ENCODE data around the gene CADM1. TPM values are rescaled to one million over a fixed set of nuclear protein-coding genes. Genes with fewer than 3 reads are reported as not detected.

Gene CADM1
- total and polyA plus RNA-seq, 9 of the 15 experiments (the other 6 are each of a cell fraction or from before 2014, with no cell fraction given), result 0.42 TPM; not detected in 8

GRCh38 chr11:115333121-115333520 lies 171.1 kb downstream of the CADM1 start:
- ATAC-seq (no peak), FAIRE-seq (no peak), DNase-seq (ENCODE audit: extremely low read depth in 1 of 4, low spot score in 3 of 4) (no peak)
- H3K4me3 ChIP-seq, result no peak overlapping the region
- intact Hi-C loops (cut with micrococcal nuclease), result loop anchor here (10.0 kb wide), 1 partner anchor 652 kb away; no protein-coding TSS in a partner anchor
- no peaks in the 10 kb centered on the region for H4K20me1 ChIP-seq (replicated peaks; ENCODE audit: control insufficient read depth, insufficient read depth, low read length)
- no peaks in the 10 kb centered on the region for H3K36me3 ChIP-seq (ENCODE audit: control insufficient read depth, insufficient read depth, low read length)
- H3K9me1 ChIP-seq (ENCODE audit: control insufficient read depth, insufficient read depth, low read length), result no peaks in the 10 kb centered on the region
- H3K9ac ChIP-seq (ENCODE audit: insufficient read depth in 1 of 2, low read depth in 2 of 2, low read length in 2 of 2), result no peak overlapping the region
- H3K4me2 ChIP-seq (ENCODE audit: insufficient read depth, low read length), result no peak overlapping the region
- no peak overlapping the region for H3K27ac ChIP-seq (ENCODE audit: extremely low read depth, low read depth, low read length)
- H3K4me1 ChIP-seq (replicated peaks in 1 of 2; ENCODE audit: control insufficient read depth in 2 of 2, insufficient read depth in 2 of 2, low read length in 2 of 2), result no peaks in the 10 kb centered on the region
- ChIA-PET POLR2A (interaction anchor here (0.6 kb wide), 1 partner anchor 12 kb away, joined by 3 read pairs; no protein-coding TSS in a partner anchor), CTCF (ENCODE audit: low intra/inter-chr PET ratio) (interaction anchor here (0.7 kb wide), 1 partner anchor 9 kb away, joined by 3 read pairs; no protein-coding TSS in a partner anchor)
- H3K27me3 ChIP-seq (ENCODE audit: control insufficient read depth in 2 of 2, insufficient read depth in 2 of 2, low read length in 2 of 2), result no peaks in the 10 kb centered on the region
- no peak overlapping the region for H2AFZ ChIP-seq (ENCODE audit: low read depth, low read length)
- 0% methylated on average over 2 of the region's 2 CpGs for WGBS (ENCODE audit: insufficient coverage, low coverage, missing lambda C conversion rate)
- no TSS peak for BruUV-seq (replicated peaks)
- H3K9me3 ChIP-seq (replicated peaks; ENCODE audit: control insufficient read depth, insufficient read depth, low read depth, low read length), result no peaks in the 10 kb centered on the region
- in situ Hi-C loops (cut with MboI), result loop anchor here (10.0 to 25.0 kb wide), 3 partner anchors 729 to 1354 kb away; no protein-coding TSS in a partner anchor
- no peaks in the 10 kb centered on the region for H3K79me2 ChIP-seq (ENCODE audit: control insufficient read depth, insufficient read depth, low read length)
- no peak for TF ChIP-seq GTF2E2 (tag; IDR thresholded peaks at IDR 0.05)
- no peak for TF ChIP-seq ZFP91 (CRISPR knock-in tag; IDR thresholded peaks at IDR 0.05)
- no peak for TF ChIP-seq ZNF212 (CRISPR knock-in tag; IDR thresholded peaks at IDR 0.05)
- no peak for TF ChIP-seq MBD1 (CRISPR knock-in tag; IDR thresholded peaks at IDR 0.05)
- no peak for TF ChIP-seq GABPB1 (CRISPR knock-in tag; IDR thresholded peaks at IDR 0.05)
- no peak for TF ChIP-seq KLF10 (CRISPR knock-in tag; IDR thresholded peaks at IDR 0.05)
- no peak for TF ChIP-seq ZBTB43 (CRISPR knock-in tag; IDR thresholded peaks at IDR 0.05)
- TF ChIP-seq ZNF77 (CRISPR knock-in tag; IDR thresholded peaks at IDR 0.05), result no peak
- no peak for TF ChIP-seq NELFE (IDR thresholded peaks at IDR 0.05; ENCODE audit: insufficient read depth, insufficient read length)
- TF ChIP-seq FUS (optimal IDR thresholded peaks at IDR 0.05; ENCODE audit: low read depth, low read length), result no peak
- TF ChIP-seq SP2 (IDR thresholded peaks at IDR 0.05; ENCODE audit: extremely low read depth, low read depth, low read length, poor library complexity, severe bottlenecking), result no peak
- no peak for TF ChIP-seq NFXL1 (CRISPR knock-in tag; IDR thresholded peaks at IDR 0.05)

Measured in K562 (cell line).